Measurements from ENCODE around the gene KRTAP4-9.
"Not testable (repeated sequence)": the region's sequence is repeated elsewhere in the genome, so short reads cannot be mapped to it uniquely, and the experiment has no call there.

KRTAP4-9 gene

GRCh38 chr17:41105347-41105746 lies at the start of gene KRTAP4-9:
Gene KRTAP4-9 (plus strand): TSS chr17:41105389. CDS start chr17:41105389, 0 bp downstream.
- not testable (repeated sequence) for H3K36me3 ChIP-seq (ENCODE audit: control insufficient read depth, low read length); H3K27me3 ChIP-seq (ENCODE audit: control insufficient read depth, low read length); H4K20me1 ChIP-seq (ENCODE audit: control insufficient read depth, insufficient read depth, low read depth, low read length); H3K4me2 ChIP-seq (ENCODE audit: low read length); H3K79me2 ChIP-seq (ENCODE audit: control insufficient read depth, low read length); H3F3A ChIP-seq (ENCODE audit: control insufficient read depth, insufficient read depth); H3K4me3 ChIP-seq (ENCODE audit: low read length); H3K9me2 ChIP-seq (replicated peaks; ENCODE audit: control insufficient read depth, low read length); H3K27ac ChIP-seq (ENCODE audit: low read depth, low read length); H3K9me3 ChIP-seq (ENCODE audit: control insufficient read depth, insufficient read depth, low read length)
- peaks cover 15% of the 10 kb centered on the region for H3K4me1 ChIP-seq (ENCODE audit: control insufficient read depth, low read length)

GRCh38 chr17:41057547-41057946 lies 47.6 kb upstream of the KRTAP4-9 start:
- H3K4me2 ChIP-seq (ENCODE audit: low read length) = no peak overlapping the region
- H3K4me1 ChIP-seq (ENCODE audit: control insufficient read depth, low read length) = no peaks in the 10 kb centered on the region
- no peaks in the 10 kb centered on the region for H4K20me1 ChIP-seq (ENCODE audit: control insufficient read depth, insufficient read depth, low read depth, low read length)
- no peak overlapping the region for H3K27ac ChIP-seq (ENCODE audit: low read depth, low read length)
- no peaks in the 10 kb centered on the region for H3K79me2 ChIP-seq (ENCODE audit: control insufficient read depth, low read length)
- TF ChIP-seq EZH2phosphoT487 (IDR thresholded peaks at IDR 0.05; ENCODE audit: borderline replicate concordance, low read length) = no peak
- TF ChIP-seq CTCF (IDR thresholded peaks at IDR 0.05; ENCODE audit: low read depth, low read length, poor library complexity, severe bottlenecking) = no peak
- no peaks in the 10 kb centered on the region for H3K9me3 ChIP-seq (ENCODE audit: control insufficient read depth, insufficient read depth, low read length)
- no peak overlapping the region for H3K4me3 ChIP-seq (ENCODE audit: low read length)
- H3K27me3 ChIP-seq (ENCODE audit: control insufficient read depth, low read length) = 0 out of 2 replicates have a peak, but pooled peaks cover 2% of the 10 kb centered on the region
- H3K36me3 ChIP-seq (ENCODE audit: control insufficient read depth, low read length) = no peaks in the 10 kb centered on the region
- no peaks in the 10 kb centered on the region for H3F3A ChIP-seq (ENCODE audit: control insufficient read depth, insufficient read depth)
- H3K9me2 ChIP-seq (replicated peaks; ENCODE audit: control insufficient read depth, low read length) = no peaks in the 10 kb centered on the region

GRCh38 chr17:41058741-41059140 lies 46.4 kb upstream of the KRTAP4-9 start:
- H3K4me3 ChIP-seq (ENCODE audit: low read length) = no peak overlapping the region
- no peaks in the 10 kb centered on the region for H4K20me1 ChIP-seq (ENCODE audit: control insufficient read depth, insufficient read depth, low read depth, low read length)
- no peak for TF ChIP-seq CTCF (IDR thresholded peaks at IDR 0.05; ENCODE audit: low read depth, low read length, poor library complexity, severe bottlenecking)
- TF ChIP-seq EZH2phosphoT487 (IDR thresholded peaks at IDR 0.05; ENCODE audit: borderline replicate concordance, low read length) = no peak
- no peaks in the 10 kb centered on the region for H3K36me3 ChIP-seq (ENCODE audit: control insufficient read depth, low read length)
- no peaks in the 10 kb centered on the region for H3F3A ChIP-seq (ENCODE audit: control insufficient read depth, insufficient read depth)
- no peaks in the 10 kb centered on the region for H3K9me3 ChIP-seq (ENCODE audit: control insufficient read depth, insufficient read depth, low read length)
- no peak overlapping the region for H3K27ac ChIP-seq (ENCODE audit: low read depth, low read length)
- H3K9me2 ChIP-seq (replicated peaks; ENCODE audit: control insufficient read depth, low read length) = no peaks in the 10 kb centered on the region
- H3K27me3 ChIP-seq (ENCODE audit: control insufficient read depth, low read length) = 0 out of 2 replicates have a peak, but pooled peaks cover 2% of the 10 kb centered on the region
- H3K4me2 ChIP-seq (ENCODE audit: low read length) = no peak overlapping the region
- H3K79me2 ChIP-seq (ENCODE audit: control insufficient read depth, low read length) = no peaks in the 10 kb centered on the region
- H3K4me1 ChIP-seq (ENCODE audit: control insufficient read depth, low read length) = no peaks in the 10 kb centered on the region

GRCh38 chr17:41059276-41060051 lies 45.7 kb upstream of the KRTAP4-9 start:
- H3K36me3 ChIP-seq (ENCODE audit: control insufficient read depth, low read length); H3K9me3 ChIP-seq (ENCODE audit: control insufficient read depth, insufficient read depth, low read length); H3K79me2 ChIP-seq (ENCODE audit: control insufficient read depth, low read length); H3F3A ChIP-seq (ENCODE audit: control insufficient read depth, insufficient read depth); H3K4me1 ChIP-seq (ENCODE audit: control insufficient read depth, low read length); H3K4me3 ChIP-seq (ENCODE audit: low read length); H3K4me2 ChIP-seq (ENCODE audit: low read length); H3K27ac ChIP-seq (ENCODE audit: low read depth, low read length); H3K27me3 ChIP-seq (ENCODE audit: control insufficient read depth, low read length); H3K9me2 ChIP-seq (replicated peaks; ENCODE audit: control insufficient read depth, low read length); H4K20me1 ChIP-seq (ENCODE audit: control insufficient read depth, insufficient read depth, low read depth, low read length): not testable (repeated sequence)

Data from DOHH2 (cell line).